Measurements from ENCODE around the gene BOC. TPM values are rescaled to one million over a fixed set of nuclear protein-coding genes. Genes with fewer than 3 reads are reported as not detected.

Gene BOC
- total RNA-seq, 1 donor from 2014 or later: 3.3 TPM

DNA sequence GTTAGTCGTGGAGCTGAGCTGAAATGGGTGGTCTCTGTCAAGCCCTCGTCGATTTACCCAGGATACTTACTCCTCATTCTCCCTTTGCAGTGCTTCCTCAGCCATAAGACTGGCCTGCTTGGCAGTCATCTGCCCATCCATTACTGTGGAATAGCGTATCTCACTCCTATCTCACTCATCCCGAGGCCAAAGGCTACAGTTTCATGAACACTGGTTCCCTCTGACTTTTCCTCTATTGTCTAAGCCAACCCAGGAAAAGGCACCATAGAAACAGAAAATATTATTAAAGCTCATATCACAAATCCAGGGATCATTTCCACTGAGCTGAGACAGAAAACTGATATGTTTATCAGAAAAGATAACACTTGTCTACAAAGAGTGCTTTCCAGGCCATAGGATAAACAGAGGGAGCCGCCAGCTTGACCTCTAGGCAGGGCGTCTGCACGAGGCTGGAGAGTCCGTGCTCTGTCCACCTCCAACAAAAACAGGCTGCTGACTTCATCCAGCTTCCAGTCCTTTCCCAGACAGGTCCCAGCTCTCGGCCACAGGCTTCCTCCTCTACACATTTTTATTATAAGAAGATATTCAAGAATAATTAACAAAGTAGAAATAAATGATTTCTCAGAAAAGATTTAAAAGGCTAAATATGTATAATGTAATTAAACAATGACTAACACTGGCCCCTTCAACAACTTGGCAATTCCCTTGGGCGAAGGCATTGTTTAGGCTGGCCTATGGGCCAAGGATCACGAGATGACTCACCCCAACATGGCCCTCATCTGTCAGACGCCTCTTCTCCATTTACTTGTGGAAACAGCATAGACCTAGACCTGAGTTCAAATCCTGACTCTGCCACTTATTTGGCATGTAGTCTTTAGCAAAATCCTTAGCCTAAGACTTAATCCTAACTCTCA, 27.4 kb upstream of the BOC start:
- DNase-seq (ENCODE audit: low spot score in 2 of 2): no peak

DNA sequence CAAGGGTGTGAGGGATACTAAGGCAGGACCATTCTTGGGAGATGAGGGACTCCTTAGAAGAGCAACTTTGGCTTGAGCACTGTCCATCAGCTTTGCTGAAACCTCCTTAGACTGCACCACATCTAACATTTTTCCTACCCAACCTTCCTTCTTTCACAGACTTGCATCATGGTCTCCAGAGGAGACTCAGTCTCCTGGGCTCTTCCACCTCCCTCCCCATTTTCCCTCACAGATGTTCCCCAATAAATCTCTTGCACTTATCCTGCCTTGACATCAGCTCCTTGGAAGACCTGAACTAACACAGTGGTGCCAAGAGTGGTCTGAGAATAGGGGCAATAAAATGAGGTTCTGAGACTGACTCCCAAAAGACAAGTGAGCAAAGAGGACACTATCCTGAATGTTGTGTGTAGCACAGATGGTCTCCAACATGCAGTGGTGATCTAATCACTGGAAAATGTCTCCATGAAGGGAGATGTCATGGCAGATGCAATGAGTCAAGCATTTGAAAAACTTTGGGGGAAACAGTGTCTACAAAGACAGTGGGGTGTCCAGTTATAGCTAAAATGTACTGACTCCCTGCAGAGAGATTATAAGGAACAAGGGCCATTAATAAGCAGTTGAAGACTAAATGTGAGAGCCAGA, 26.0 kb upstream of the BOC start:
- DNase-seq (ENCODE audit: low spot score in 2 of 2): no peak
- no peak for FAIRE-seq

More for the DNA sequence above, 27.4 kb upstream of the BOC start:
- FAIRE-seq: no peak

DNA sequence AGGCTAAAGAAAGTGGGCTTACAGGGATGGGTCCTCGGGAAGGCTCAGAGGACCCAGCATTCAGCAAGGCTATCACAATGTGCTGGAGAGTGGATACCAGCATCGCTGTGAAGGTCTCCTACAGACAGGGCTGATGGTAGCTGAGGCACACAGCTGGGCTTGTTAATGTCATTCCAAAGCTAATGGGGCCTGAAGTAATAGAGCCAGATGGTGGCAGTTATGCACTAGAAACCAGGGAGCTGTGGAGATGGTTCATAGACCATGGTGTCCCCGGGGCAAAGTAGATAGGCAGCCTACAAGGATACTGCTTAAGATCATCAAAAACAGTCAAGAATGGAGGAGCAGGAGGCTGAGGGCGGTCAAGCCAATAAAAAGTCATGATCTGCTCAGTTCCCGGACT, 24.8 kb upstream of the BOC start:
- no peak for FAIRE-seq
- no peak for DNase-seq (ENCODE audit: low spot score in 2 of 2)

DNA sequence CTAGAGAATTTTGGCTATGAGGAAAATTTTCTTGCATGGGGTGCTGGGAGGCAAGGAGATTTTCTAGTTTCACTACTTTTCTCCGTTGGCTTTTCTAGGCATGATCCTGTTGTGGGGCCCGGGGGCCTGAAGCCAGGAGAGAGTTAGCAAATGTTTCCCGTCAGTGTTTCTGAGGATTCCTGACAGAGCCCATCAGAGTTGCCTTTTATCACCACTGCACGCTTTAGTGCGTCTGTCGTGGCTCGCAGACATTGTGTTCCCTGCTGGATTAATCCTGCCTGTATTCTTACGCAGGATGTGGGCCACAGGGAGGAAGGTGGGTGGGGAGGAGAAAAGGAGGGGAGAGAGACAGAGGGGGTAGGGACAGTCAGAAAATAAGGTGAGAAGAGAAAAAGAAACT, 18.1 kb upstream of the BOC start:
- FAIRE-seq: no peak
- no peak for DNase-seq (ENCODE audit: low spot score in 2 of 2)

DNA sequence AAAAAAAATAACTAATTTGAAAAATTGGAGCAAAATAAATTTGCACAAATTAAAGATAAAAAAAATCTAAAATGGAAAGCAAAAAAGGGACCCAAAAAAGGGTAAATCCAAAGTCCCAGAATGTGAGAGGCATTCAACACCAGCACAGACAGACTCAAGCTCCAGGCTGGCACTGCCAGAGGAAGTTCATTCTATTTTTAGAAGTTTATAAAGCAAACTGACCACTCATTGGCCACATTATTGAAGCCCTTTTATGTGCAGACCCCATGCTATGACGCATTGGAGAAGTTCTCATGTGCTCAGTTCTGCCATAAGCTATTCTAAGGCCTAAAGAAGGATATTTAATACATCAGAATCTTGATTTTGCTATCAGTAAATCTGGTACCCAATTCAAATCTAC, 17.6 kb upstream of the BOC start:
- DNase-seq (ENCODE audit: low spot score in 2 of 2) (no peak), FAIRE-seq (no peak)

DNA sequence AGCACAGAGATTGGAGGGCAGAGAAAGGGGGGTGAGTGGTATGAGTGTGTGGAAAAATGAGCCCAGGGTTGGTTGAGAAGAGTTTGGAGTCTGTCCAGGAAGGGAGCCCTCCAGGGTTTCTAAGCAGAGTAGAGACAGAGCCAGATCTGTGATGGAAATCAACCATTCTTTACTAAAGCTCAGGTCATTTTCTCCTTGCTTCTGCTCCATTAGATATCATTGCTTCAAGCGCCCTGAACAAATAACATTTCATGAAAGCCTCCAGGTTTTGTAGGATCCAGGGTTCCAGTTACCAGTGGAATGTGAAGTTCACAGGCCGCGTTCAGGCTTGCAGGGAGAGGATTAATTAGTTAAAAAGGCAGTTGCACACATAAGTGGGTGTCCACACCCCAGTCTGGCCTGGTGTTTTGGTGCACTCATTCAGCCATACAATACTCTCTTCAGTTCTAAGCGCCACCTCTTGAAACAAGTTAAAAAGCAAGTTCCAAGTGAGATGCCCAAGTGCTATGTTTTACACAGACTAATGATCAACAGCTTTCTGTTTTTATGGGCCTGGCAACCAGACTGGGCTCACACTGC, 16.4 kb upstream of the BOC start:
- DNase-seq (ENCODE audit: low spot score in 2 of 2): no peak
- no peak for FAIRE-seq

DNA sequence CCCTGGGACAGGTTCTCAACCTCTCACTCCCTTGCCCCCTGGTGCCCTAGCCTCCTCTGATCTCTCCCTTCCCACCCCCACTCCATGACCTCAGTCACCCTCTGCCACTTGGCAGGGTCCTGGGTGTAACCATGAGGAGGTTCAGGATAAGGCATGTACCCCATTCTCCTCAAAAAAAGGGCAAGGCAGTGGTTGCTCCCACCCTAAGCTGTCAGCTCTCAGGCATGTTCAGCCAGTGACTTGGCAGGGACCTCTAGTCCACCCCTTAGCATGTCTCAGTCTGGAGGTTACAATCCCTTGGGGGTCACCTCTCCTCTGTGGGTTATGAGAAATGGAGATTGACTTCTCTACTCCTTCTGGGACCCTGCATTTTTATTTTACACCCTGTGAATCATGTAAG, 11.0 kb upstream of the BOC start:
- no peak for FAIRE-seq

DNA sequence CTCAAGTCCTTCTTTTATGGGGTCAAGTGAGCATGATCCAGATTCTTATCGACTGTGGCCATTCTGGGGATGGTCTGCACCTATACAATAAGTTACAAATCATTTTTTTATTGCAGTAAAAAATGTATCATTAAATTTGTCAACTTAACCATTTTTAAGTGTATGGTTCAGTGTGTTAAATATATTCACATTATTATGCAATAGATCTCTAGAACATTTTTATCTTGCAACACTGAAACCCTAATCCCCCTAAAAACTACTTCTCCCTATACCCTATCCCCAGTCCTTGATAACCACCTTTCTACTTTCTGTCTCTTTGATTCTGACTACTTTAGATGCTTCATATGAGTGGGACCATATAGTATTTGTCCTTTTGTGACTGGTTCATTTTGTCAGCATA, 10.4 kb upstream of the BOC start:
- no peak for FAIRE-seq
- no peak for DNase-seq (ENCODE audit: low spot score in 2 of 2)

More for the DNA sequence above, 11.0 kb upstream of the BOC start:
- DNase-seq (ENCODE audit: low spot score in 2 of 2): no peak

DNA sequence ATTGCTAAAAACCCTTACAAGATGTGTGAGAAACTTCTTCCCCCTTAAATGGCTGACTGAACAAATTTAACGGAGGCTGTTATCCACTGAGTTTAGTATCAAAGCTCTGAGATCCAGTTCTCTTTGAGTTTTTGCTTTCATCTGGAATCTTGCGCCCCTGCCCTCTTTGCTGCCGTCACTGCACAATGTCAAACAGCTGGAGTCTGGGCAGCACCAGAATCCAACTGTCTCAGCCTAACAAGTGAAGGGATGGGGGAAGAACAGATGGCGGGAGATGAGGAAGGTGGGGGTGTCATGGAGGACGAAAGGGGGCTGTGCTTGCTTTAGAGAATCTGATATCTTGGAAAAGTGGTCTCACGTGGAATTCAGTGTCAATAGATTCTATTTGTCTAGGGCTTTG, 7.0 kb upstream of the BOC start:
- FAIRE-seq (no peak), DNase-seq (ENCODE audit: low spot score in 2 of 2) (no peak)

DNA sequence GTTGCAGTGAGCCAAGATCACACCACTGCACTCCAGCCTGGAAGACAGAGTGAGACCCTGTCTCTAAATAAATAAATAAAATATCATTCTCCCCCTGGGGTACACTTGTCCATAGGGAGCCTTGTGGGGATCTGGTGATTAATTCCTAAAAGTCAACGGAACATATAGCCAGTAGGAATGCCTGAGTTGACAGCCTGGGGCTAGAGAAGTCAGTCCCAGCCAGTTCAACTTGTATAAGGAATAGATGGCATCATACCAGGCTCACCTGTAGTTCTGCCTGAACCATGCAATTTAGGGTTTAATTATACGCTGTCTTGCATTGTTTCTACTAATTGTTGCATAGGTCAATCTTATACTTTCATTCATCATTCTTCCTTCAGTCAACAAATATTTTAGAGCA, 5.9 kb upstream of the BOC start:
- no peak for DNase-seq (ENCODE audit: low spot score in 2 of 2)
- no peak for FAIRE-seq

DNA sequence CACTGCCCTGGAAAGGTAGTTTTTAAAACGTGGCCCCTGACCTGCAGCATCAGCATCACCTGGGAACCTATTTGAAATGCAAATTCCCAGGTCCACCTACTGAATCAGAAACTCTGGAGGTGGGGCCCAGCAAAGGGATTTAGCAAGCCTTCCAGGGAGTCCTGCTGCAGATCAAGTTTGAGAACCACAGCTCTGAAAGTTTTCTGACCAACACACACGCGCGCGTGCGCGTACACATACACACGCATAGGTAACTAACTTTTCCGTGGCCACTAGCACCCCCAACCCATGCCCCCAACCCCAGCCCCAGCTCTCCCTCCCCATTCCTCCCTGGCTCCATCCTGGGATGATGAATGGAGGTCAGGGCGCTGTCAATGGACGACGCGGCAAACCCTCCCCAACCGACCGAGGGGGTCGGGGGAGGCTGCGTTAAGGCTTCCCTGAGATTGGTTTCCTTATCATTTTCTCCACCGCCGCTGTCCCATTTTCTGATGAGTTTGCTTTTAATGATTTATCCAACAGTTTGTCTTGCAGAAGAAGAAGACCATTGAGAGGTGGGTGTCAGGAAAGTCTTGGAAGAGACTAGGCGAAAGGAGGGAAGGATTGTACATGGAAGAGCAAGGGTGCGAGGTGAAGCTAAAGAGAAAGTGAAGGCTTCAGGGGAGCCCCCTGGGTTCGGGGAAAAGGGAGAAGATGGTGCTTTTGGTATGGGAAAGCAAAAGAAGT, 590 bp upstream of the BOC start:
- DNase-seq (ENCODE audit: low spot score in 2 of 2): no peak
- no peak for FAIRE-seq

DNA sequence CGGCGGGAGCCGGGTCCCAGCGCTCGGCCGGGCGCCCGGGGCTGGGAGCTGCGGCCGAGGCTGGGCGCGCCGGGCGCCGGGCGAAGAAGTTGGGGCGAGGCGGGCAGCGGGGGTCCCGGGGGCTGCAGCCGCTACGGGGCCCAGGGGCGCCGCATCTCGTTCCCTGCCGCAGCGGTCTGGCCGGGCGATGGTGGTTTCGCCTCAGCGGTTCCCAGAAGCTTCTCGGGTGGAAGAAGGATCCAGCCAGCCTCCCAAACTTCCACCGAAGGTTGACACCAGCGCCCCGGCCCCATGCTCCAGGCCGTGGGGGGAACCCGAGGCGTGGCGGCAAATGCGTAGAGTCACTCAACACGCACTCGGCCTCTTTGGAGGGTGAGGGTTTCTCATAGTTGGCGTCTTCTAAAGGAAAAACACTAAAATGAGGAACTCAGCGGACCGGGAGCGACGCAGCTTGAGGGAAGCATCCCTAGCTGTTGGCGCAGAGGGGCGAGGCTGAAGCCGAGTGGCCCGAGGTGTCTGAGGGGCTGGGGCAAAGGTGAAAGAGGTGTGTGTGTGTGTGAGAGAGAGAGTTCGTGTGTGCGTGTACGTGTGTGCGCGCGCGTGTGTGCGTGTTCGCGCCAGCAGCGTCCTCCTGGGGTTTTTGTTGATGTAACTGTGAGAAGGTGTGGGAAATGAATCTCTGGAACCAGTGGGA, 940 bp downstream of the BOC start:
- FAIRE-seq (no peak), DNase-seq (ENCODE audit: low spot score in 2 of 2) (peak in 1 of 2 donors; percentile 39)

DNA sequence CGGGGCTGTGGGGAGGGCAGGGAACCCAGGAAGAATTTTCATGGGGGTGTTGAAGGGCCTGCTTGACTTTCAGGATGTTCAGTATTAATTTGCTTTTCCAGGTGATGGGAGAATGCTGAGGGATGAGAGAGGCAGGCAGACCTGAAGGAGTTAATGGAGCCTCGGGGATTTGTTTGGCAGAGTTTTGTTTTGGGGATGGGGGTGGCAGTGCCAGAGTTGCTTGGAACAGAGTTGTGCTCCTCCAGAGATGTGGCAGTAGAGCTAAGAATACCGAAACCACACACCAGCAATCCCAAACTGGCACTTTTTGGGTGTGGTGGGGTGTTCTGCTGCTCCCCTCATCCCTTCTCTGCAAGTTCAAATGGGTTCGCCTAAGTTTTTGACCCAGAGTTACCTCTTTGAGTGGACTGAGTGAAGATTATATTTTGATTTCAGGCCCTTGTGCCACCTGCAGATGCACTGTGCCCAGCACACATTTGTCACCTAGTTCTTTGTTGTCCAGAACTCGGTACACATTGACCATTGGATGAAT, 1.6 kb downstream of the BOC start:
- no peak for FAIRE-seq
- DNase-seq (ENCODE audit: low spot score in 2 of 2): no peak

DNA sequence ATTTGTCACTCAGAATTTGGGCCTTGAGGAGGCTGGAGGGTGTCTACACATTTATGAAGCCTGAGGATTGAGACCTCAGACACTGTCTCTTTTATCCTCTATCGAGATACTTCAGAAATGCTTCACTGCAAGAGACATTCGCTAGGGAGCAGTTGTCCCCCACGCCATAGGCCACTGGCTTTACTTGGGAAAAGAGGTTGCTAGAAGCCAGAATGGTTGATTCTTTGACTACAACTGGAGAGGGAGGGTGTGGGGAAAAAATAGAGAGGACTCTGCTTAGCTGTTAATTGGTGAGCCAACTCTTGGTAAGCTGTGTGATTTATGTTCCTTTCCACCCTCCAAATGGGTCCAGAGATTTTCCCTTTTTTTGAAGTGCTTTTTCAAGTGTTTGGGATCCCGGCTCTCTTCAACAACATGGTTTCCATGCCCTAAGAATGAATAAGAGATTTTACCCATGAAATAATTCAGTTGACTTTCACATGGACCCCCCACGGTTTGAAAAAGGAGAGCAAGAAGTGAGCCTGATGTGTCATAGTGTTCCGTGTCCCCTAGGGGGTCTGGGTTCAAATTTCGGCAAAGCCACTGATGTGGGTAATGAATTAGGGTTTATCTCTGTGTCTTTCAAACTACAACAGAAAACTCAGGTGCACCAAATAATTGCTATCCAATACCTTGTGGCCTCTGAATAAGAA, 2.7 kb downstream of the BOC start:
- no peak for FAIRE-seq

DNA sequence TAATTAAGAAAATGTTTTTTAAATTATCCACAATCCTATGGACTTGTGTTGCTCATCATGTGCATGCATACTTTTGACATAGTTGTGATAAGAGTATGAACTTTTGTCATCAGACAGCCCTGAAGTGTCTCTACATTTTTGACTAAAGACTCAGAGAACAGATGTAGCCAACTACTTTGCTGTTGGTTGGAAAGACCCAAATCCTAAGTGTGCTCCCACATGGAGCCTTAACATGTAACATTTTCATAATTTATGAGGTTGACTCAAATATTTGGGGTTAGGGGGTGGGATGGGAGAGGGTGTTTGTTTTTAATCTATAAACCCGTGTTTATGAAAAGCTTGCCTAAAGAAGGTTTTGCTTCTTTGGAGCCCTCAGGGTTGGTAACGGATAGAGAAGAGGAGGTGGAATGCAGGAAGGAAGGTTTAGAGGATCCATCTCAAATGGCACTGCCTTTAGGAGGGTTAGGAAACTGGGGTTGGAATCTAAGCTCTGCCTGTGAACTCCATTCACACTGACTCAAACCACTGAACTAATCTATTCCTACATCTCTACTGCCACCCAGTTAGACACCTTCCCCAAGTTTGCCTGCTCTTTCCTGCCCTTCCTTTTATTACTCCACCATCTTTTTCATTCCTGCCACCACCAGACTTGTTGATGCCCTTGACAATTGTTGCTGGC, 3.7 kb downstream of the BOC start:
- DNase-seq (ENCODE audit: low spot score in 2 of 2) (no peak), FAIRE-seq (no peak)

More for the DNA sequence above, 2.7 kb downstream of the BOC start:
- DNase-seq (ENCODE audit: low spot score in 2 of 2): no peak

DNA sequence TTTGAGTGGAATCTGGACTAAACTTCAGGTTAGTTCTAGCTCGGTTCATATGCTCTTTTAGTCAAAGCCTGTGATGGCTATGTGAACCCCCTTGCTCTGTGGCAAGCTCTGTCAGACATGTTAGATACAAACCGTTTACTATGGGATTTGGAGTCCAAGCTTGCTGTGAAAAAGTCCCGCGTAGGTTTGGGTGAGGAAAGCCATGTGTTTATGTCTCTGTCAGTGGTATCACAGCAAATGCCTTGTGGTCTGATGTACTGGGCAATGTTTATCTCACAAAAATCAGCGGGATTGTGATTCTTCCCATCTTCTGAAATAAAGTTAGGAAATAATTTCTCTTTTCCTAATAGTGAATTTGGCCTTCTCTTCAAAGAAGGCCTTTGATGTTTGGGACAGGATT, 5.0 kb downstream of the BOC start:
- DNase-seq (ENCODE audit: low spot score in 2 of 2): no peak
- no peak for FAIRE-seq

DNA sequence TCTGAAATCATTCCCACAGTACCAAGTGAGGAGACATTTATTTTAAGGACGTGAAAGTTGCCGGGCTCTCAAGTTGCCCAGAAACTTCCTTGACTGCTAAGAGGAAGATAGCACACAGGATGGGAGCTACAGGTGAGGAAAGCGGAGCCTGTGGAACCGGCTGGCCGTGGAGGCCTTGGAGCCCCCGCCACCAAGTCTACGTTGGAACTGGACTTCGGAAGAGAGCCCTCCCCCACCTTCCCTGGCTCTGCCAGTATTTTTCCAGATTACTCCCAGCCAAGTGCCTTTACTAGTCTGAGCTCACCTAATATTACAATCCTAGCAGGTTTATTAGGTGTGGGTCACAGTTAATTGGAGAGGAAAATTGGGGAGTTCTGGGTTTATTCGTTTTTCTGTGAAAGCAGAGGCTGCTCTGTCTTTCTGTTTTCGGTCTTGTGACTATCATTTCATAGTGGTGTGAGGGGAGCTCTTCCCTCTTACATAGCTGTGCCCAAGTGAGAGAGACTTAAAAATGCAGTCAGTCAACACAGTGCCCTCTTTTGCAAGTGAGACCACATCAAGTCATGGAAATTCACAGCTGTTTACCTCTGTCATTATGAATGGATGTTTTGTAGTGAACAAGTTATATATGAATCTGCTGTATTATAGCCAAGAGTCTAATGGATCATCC, 6.8 kb downstream of the BOC start:
- FAIRE-seq (no peak), DNase-seq (ENCODE audit: low spot score in 2 of 2) (no peak)

DNA sequence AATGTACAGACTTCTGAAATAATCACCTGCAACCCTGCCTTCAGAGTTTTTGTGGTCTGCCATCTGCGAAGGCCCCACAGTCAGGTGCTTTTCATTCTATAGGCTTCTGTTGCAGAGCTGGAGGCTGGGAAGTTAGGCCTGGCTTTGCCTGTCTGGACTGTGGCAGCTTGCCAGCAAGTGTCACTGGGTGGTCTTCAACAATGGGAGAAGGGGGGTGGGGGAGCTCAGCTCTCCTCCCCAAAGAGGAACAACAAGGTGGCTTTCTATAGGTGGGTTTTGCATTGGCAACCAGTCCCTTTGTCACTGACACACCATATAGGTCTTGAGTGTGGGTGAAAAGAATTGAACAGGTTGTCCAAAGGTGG, 7.3 kb downstream of the BOC start:
- FAIRE-seq (no peak), DNase-seq (ENCODE audit: low spot score in 2 of 2) (no peak)

All from frontal cortex (tissue), 4 donors.